Lung (tissue), 12 donors: ENCODE results near the gene MAST2. TPM values are rescaled to one million over a fixed set of nuclear protein-coding genes. Genes with fewer than 3 reads are reported as not detected.

Experiments
- ATAC-seq: fragments of 200-7000 bp; cut with Tn5 transposase; one replicate; pipeline ENCODE4 v1.9.1; 2020; ENCODE audit warnings: moderate number of reproducible peaks; ENCODE audit not compliant: insufficient read depth, low FRiP score
- DNase-seq, 3 donors: peaks; one replicate each; pipeline ENCODE4 v3.0.0-alpha.2; 2013 to 2017
- H3K27ac ChIP-seq, 2 donors: one replicate each; pipeline ENCODE4 v1.5.1; 2013; ENCODE audit warnings: mild to moderate bottlenecking in 2 of 2, moderate library complexity in 2 of 2, control low read depth in 1 of 2, inconsistent platforms in 1 of 2, low read depth in 1 of 2, low read length in 1 of 2
- H3K27me3 ChIP-seq, 3 donors: one replicate each; pipeline ENCODE4 v1.5.1; 2013; ENCODE audit warnings: low read length in 2 of 3; ENCODE audit not compliant: control insufficient read depth in 3 of 3, insufficient read depth in 3 of 3
- H3K36me3 ChIP-seq, 4 donors: one replicate each; pipeline ENCODE4 v1.5.1; 2013; ENCODE audit warnings: low read length in 4 of 4, mild to moderate bottlenecking in 1 of 4, moderate library complexity in 1 of 4; ENCODE audit not compliant: control insufficient read depth in 4 of 4, insufficient read depth in 4 of 4
- H3K4me1 ChIP-seq, 5 donors: one replicate each; pipeline ENCODE4 v1.5.1; 2013; ENCODE audit warnings: low read length in 5 of 5, mild to moderate bottlenecking in 2 of 5, moderate library complexity in 1 of 5; ENCODE audit not compliant: control insufficient read depth in 5 of 5, insufficient read depth in 5 of 5
- H3K4me3 ChIP-seq: one replicate; pipeline ENCODE4 v1.5.1; 2013; ENCODE audit warnings: mild to moderate bottlenecking, control low read depth, moderate library complexity
- H3K9ac ChIP-seq, 2 donors: one replicate each; pipeline ENCODE4 v1.5.1; 2013; ENCODE audit warnings: low read length in 2 of 2, control low read depth in 1 of 2; ENCODE audit not compliant: insufficient read depth in 1 of 2
- H3K9me3 ChIP-seq, 4 donors: one replicate each; pipeline ENCODE4 v1.5.1; 2013; ENCODE audit warnings: low read length in 3 of 4, mild to moderate bottlenecking in 1 of 4, moderate library complexity in 1 of 4; ENCODE audit not compliant: control insufficient read depth in 4 of 4, insufficient read depth in 3 of 4
- WGBS, 2 donors: extraction: QIAGEN DNeasy Blood & Tissue Kit; methylation state at CpG; one replicate each; pipeline ENCODE4 v1.1.7; 2013; 5-methylcytosine and 5-hydroxymethylcytosine counted together
- polyA plus RNA-seq, 2 donors: library from polyadenylated mRNA; stranded (reverse); fragments of 200-250 nt; gene quantifications; one replicate each; pipeline ENCODE4 v1.2.1, GENCODE V29; 2013
- total RNA-seq, 2 donors: library from RNA; depleted of rRNA in 1 of 2; stranded (reverse); fragments of >200 nt in 1 of 2; gene quantifications; one replicate each; pipeline ENCODE4 v1.2.1, GENCODE V29; 2014 to 2021
- TF ChIP-seq, protein P1 (sequence below): IDR thresholded peaks from 2 replicates; pipeline ENCODE4 v1.5.1; 2012; ENCODE audit warnings: mild to moderate bottlenecking; ENCODE audit errors: control extremely low read depth, extremely low read depth
- donor health status: control.
- donor health status: control.
- donor health status: Bipolar disorder and iron deficiency.
- donor health status: healthy.
- donor health status: DM: yes; HTN: yes; CAD: no.

MAST2 gene
- total and polyA plus RNA-seq, 4 donors, result 10.5 to 28.6 (median 19.1) TPM

- Histone ChIP-seq H3K4me1 (peaks cover 0 to 2% (median under 1%) of the 10 kb centered on the region in 5 donors), H3K4me3 (no peak overlapping the region), H3K9me3 (no peaks in the 10 kb centered on the region), H3K36me3 (peaks cover 0 to 5% (median 3%) of the 10 kb centered on the region in 4 donors), H3K27me3 (no peaks in the 10 kb centered on the region), H3K27ac (no peak overlapping the region), H3K9ac (no peak overlapping the region)
- 87 to 91% methylated on average over 2 of the region's 2 CpGs for WGBS, 2 donors
- DNase-seq, result no peak
- ATAC-seq, result no peak
- TF ChIP-seq, protein P1, sequence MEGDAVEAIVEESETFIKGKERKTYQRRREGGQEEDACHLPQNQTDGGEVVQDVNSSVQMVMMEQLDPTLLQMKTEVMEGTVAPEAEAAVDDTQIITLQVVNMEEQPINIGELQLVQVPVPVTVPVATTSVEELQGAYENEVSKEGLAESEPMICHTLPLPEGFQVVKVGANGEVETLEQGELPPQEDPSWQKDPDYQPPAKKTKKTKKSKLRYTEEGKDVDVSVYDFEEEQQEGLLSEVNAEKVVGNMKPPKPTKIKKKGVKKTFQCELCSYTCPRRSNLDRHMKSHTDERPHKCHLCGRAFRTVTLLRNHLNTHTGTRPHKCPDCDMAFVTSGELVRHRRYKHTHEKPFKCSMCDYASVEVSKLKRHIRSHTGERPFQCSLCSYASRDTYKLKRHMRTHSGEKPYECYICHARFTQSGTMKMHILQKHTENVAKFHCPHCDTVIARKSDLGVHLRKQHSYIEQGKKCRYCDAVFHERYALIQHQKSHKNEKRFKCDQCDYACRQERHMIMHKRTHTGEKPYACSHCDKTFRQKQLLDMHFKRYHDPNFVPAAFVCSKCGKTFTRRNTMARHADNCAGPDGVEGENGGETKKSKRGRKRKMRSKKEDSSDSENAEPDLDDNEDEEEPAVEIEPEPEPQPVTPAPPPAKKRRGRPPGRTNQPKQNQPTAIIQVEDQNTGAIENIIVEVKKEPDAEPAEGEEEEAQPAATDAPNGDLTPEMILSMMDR, result no peak
Observed at GRCh38 chr1:46076343-46076742, 272.9 kb downstream of the MAST2 start.

DNA sequence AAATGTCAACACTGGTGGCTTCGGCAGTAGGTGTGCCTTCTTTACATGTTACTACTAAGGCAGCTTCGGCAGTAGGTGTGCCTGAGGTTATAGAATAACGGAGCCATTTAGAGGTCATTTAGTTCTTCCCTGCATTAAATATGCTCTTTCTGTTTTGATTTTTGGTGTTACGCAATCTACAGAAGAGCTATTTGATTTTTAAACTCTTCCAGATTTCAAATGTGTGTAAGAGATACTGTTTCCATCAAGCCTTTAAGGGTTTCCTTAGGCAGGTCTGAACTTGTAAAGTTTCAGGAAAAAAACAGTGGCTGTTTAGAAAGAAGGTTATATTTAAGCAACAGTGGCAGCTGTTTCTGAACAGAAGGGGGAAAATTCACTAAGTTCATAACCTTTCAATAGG is 274.2 kb downstream of the MAST2 start:
- 94 to 97% methylated on average over 4 of the region's 4 CpGs for WGBS, 2 donors
- no peak for ATAC-seq
- TF ChIP-seq, protein P1, result no peak

DNA sequence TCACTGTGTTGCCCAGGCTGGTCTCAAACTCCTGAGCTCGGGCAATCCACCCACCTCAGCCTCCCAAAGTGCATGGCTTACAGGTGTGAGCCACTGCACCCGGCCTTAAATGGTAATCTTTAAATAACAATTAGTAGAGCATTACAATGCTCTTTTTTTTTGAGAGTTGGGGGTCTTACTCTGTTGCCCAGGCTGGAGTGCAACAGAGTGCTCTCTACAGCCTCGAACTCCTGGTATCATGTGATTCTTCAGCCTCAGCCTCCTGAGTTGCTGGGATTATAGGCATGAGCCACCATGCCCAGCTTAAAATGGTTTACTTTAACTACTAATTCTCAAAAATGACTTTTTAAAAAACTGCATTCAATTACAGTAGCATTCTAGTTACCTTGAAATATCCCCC is 276.8 kb downstream of the MAST2 start:
- 85 to 86% methylated on average over 3 of the region's 3 CpGs for WGBS, 2 donors
- DNase-seq, result no peak
- TF ChIP-seq, protein P1, result no peak

More for the DNA sequence above, 274.2 kb downstream of the MAST2 start:
- Histone ChIP-seq H3K9ac (no peak overlapping the region), H3K9me3 (no peaks in the 10 kb centered on the region), H3K36me3 (peaks cover 0 to 5% (median 3%) of the 10 kb centered on the region in 4 donors), H3K27me3 (no peaks in the 10 kb centered on the region), H3K27ac (no peak overlapping the region), H3K4me1 (peaks cover 0 to 4% (median 3%) of the 10 kb centered on the region in 5 donors), H3K4me3 (no peak overlapping the region)
- no peak for DNase-seq

DNA sequence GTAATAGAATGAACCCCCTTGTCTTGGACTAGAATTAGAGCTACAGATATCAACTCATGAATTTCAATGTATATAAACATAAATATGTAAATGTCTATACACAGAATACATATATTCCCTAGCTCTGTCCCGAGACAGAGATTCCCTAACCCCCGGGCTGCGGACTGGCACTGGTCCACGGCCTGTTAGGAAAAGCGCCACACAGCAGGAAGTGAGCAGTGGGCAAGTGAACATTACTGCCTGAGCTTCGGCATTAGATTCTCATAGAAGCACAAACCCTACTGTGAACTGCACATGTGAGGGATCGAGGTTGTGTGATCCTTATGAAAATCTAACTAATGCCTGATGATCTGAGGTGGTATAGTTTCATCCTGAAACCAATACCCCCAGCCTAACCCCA is 277.8 kb downstream of the MAST2 start:
- peak in 1 of 3 donors; percentile 23 for DNase-seq
- no peak for ATAC-seq
- Histone ChIP-seq H3K36me3 (no peaks in the 10 kb centered on the region), H3K27me3 (no peaks in the 10 kb centered on the region), H3K9ac (no peak overlapping the region), H3K27ac (peak overlapping the region in 1 of 2 donors; percentile 62), H3K4me3 (no peak overlapping the region), H3K9me3 (no peaks in the 10 kb centered on the region), H3K4me1 (peaks cover 0 to 8% (median 3%) of the 10 kb centered on the region in 5 donors)
- WGBS, 2 donors, result 72 to 79% methylated on average over 7 of the region's 7 CpGs
- TF ChIP-seq, protein P1, result no peak

More for the DNA sequence above, 276.8 kb downstream of the MAST2 start:
- Histone ChIP-seq H3K9ac (no peak overlapping the region), H3K36me3 (no peaks in the 10 kb centered on the region), H3K27me3 (no peaks in the 10 kb centered on the region), H3K4me3 (no peak overlapping the region), H3K9me3 (no peaks in the 10 kb centered on the region), H3K27ac (no peak overlapping the region), H3K4me1 (peaks cover 0 to 9% (median 3%) of the 10 kb centered on the region in 5 donors)
- no peak for ATAC-seq
